GM12872 (cell line): Measurements from ENCODE around the gene SOD2.

Source experiments
- CTCF ChIP-seq: IDR thresholded peaks from 3 replicates; pipeline ENCODE4 v1.5.1; 2011; ENCODE audit warnings: low read depth, mild to moderate bottlenecking, low read length, moderate library complexity; ENCODE audit not compliant: insufficient read depth

The SOD2 gene

GRCh38 chr6:159645640-159646039 lies 47.4 kb downstream of the SOD2 start:
- TF ChIP-seq CTCF: no peak
